ENCODE results near the gene SLC25A44. TPM values are rescaled to one million over a fixed set of nuclear protein-coding genes. Genes with fewer than 3 reads are reported as not detected.
"Not testable (repeated sequence)": the region's sequence is repeated elsewhere in the genome, so short reads cannot be mapped to it uniquely, and the experiment has no call there.

SLC25A44 gene
- total RNA-seq, 1 donor from 2014 or later, result 21.3 TPM

GRCh38 chr1:156176610-156177210 lies 17.2 kb upstream of the SLC25A44 start:
- Mint-ChIP-seq H3K27ac (ENCODE audit: unreplicated experiment) (no peak overlapping the region), H3K27me3 (ENCODE audit: low read depth, unreplicated experiment) (peaks cover 28% of the 10 kb centered on the region), H3K4me3 (ENCODE audit: unreplicated experiment) (no peak overlapping the region), H3K9me3 (ENCODE audit: unreplicated experiment) (no peaks in the 10 kb centered on the region), H3K36me3 (ENCODE audit: low read depth, unreplicated experiment) (no peaks in the 10 kb centered on the region), H3K4me1 (ENCODE audit: low read depth, unreplicated experiment) (peaks cover 2% of the 10 kb centered on the region)
- peaks cover 2% of the 10 kb centered on the region for H3K27me3 ChIP-seq (ENCODE audit: insufficient read depth, low read length)
- no peak for TF ChIP-seq EZH2 (IDR thresholded peaks at IDR 0.05; ENCODE audit: insufficient read depth, low read length)
- TF ChIP-seq, protein P1, sequence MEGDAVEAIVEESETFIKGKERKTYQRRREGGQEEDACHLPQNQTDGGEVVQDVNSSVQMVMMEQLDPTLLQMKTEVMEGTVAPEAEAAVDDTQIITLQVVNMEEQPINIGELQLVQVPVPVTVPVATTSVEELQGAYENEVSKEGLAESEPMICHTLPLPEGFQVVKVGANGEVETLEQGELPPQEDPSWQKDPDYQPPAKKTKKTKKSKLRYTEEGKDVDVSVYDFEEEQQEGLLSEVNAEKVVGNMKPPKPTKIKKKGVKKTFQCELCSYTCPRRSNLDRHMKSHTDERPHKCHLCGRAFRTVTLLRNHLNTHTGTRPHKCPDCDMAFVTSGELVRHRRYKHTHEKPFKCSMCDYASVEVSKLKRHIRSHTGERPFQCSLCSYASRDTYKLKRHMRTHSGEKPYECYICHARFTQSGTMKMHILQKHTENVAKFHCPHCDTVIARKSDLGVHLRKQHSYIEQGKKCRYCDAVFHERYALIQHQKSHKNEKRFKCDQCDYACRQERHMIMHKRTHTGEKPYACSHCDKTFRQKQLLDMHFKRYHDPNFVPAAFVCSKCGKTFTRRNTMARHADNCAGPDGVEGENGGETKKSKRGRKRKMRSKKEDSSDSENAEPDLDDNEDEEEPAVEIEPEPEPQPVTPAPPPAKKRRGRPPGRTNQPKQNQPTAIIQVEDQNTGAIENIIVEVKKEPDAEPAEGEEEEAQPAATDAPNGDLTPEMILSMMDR (IDR thresholded peaks at IDR 0.05; ENCODE audit: insufficient read depth, low read depth, low read length), result no peak
- H3K36me3 ChIP-seq (ENCODE audit: insufficient read depth, low read length), result no peaks in the 10 kb centered on the region
- H3K79me2 ChIP-seq (ENCODE audit: insufficient read depth, low read length), result no peaks in the 10 kb centered on the region
- H3K4me1 ChIP-seq (ENCODE audit: insufficient read depth, low read length), result no peaks in the 10 kb centered on the region
- no peak overlapping the region for H3K4me2 ChIP-seq (ENCODE audit: low read length)
- H3K9me3 ChIP-seq (ENCODE audit: insufficient read depth, low read depth, low read length), result no peaks in the 10 kb centered on the region
- H4K20me1 ChIP-seq (ENCODE audit: insufficient read depth, low read length), result no peaks in the 10 kb centered on the region
- H2AFZ ChIP-seq (ENCODE audit: low read depth, low read length), result no peak overlapping the region
- FAIRE-seq (no peak), DNase-seq (ENCODE audit: low read depth) (no peak)
- H3K27ac ChIP-seq (ENCODE audit: low read depth, low read length), result no peak overlapping the region
- H3K9ac ChIP-seq (ENCODE audit: low read length), result no peak overlapping the region
- H3K4me3 ChIP-seq (ENCODE audit: insufficient read depth, low read depth, low read length), result no peak overlapping the region

DNA sequence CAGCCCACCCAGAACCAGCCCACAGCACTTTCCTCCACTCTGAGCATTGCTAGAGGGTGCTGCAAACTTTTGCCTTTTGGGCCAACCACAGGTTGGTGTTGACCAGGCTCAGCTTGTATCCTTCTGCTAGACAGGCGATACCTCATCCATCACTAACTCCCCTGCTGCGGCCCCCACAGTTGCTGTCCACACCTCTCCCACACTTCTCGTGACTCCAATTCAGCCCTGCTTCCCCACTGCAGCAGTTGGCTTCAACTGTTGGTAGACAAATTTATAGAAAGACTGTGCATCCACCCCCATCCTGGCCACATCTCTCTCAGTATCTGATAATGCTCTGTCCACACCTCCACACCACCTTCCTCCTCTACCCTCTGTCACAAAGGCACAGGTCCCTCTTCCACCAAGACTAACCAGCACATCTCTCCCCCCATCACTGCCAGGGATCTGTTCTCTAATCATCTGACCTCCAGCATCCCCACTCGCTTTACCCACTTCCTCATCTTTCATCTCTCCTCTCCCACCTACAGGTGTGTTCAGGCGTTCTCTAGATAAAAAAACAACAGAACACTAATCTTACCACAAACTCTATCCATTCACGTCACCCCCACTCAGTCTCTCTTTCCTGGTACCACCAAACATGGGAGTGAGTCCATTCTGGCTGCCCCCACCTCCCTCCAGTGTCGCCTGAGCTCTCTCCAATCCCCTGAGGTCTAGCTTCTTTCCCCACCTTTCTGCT lies 15.8 kb upstream of the SLC25A44 start:
- Histone ChIP-seq H3K27me3 (ENCODE audit: insufficient read depth, low read length) (peaks cover 2% of the 10 kb centered on the region), H3K79me2 (ENCODE audit: insufficient read depth, low read length) (no peaks in the 10 kb centered on the region), H3K9me3 (ENCODE audit: insufficient read depth, low read depth, low read length) (no peaks in the 10 kb centered on the region), H3K4me1 (ENCODE audit: insufficient read depth, low read length) (no peaks in the 10 kb centered on the region), H3K27ac (ENCODE audit: low read depth, low read length) (no peak overlapping the region), H3K4me3 (ENCODE audit: insufficient read depth, low read depth, low read length) (no peak overlapping the region), H2AFZ (ENCODE audit: low read depth, low read length) (no peak overlapping the region), H4K20me1 (ENCODE audit: insufficient read depth, low read length) (no peaks in the 10 kb centered on the region), H3K9ac (ENCODE audit: low read length) (no peak overlapping the region), H3K36me3 (ENCODE audit: insufficient read depth, low read length) (no peaks in the 10 kb centered on the region), H3K4me2 (ENCODE audit: low read length) (no peak overlapping the region)
- DNase-seq (ENCODE audit: low read depth) (no peak), FAIRE-seq (no peak)
- Mint-ChIP-seq H3K9me3 (ENCODE audit: unreplicated experiment) (no peaks in the 10 kb centered on the region), H3K27ac (ENCODE audit: unreplicated experiment) (peak overlapping the region; percentile 42), H3K4me1 (ENCODE audit: low read depth, unreplicated experiment) (peaks cover 7% of the 10 kb centered on the region), H3K4me3 (ENCODE audit: unreplicated experiment) (no peak overlapping the region), H3K27me3 (ENCODE audit: low read depth, unreplicated experiment) (peaks cover 27% of the 10 kb centered on the region), H3K36me3 (ENCODE audit: low read depth, unreplicated experiment) (no peaks in the 10 kb centered on the region)
- TF ChIP-seq, protein P1 (IDR thresholded peaks at IDR 0.05; ENCODE audit: insufficient read depth, low read depth, low read length), result no peak
- TF ChIP-seq EZH2 (IDR thresholded peaks at IDR 0.05; ENCODE audit: insufficient read depth, low read length), result no peak

DNA sequence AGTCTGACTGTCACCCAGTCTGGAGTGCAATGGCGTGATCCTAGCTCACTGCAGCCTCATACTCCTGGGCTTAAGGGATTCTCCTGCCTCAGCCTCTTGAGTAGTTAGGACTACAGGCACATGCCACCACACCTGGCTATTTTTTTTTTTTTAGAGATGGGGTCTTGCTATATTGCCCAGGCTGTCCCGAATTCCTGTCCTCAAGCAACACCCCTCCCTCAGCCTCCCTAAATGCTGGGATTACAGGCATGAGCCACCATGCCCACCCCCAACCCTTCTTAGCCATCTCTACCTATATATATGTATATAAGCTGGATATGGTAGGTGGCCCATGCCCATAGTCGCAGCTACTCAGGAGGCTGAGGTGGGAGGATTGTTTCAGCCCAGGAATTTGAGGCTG lies 13.4 kb upstream of the SLC25A44 start:
- H3K9me3 ChIP-seq (ENCODE audit: insufficient read depth, low read depth, low read length), result no peaks in the 10 kb centered on the region
- DNase-seq (ENCODE audit: low read depth) (no peak), FAIRE-seq (no peak)
- H2AFZ ChIP-seq (ENCODE audit: low read depth, low read length), result no peak overlapping the region
- Mint-ChIP-seq H3K27ac (ENCODE audit: unreplicated experiment) (no peak overlapping the region), H3K36me3 (ENCODE audit: low read depth, unreplicated experiment) (no peaks in the 10 kb centered on the region), H3K4me3 (ENCODE audit: unreplicated experiment) (no peak overlapping the region), H3K4me1 (ENCODE audit: low read depth, unreplicated experiment) (peaks cover 7% of the 10 kb centered on the region), H3K27me3 (ENCODE audit: low read depth, unreplicated experiment) (peaks cover 17% of the 10 kb centered on the region), H3K9me3 (ENCODE audit: unreplicated experiment) (no peaks in the 10 kb centered on the region)
- no peaks in the 10 kb centered on the region for H3K79me2 ChIP-seq (ENCODE audit: insufficient read depth, low read length)
- TF ChIP-seq, protein P1 (IDR thresholded peaks at IDR 0.05; ENCODE audit: insufficient read depth, low read depth, low read length), result no peak
- no peaks in the 10 kb centered on the region for H3K27me3 ChIP-seq (ENCODE audit: insufficient read depth, low read length)
- no peaks in the 10 kb centered on the region for H3K36me3 ChIP-seq (ENCODE audit: insufficient read depth, low read length)
- H3K9ac ChIP-seq (ENCODE audit: low read length), result no peak overlapping the region
- no peaks in the 10 kb centered on the region for H3K4me1 ChIP-seq (ENCODE audit: insufficient read depth, low read length)
- H4K20me1 ChIP-seq (ENCODE audit: insufficient read depth, low read length), result no peaks in the 10 kb centered on the region
- no peak overlapping the region for H3K27ac ChIP-seq (ENCODE audit: low read depth, low read length)
- H3K4me3 ChIP-seq (ENCODE audit: insufficient read depth, low read depth, low read length), result no peak overlapping the region
- H3K4me2 ChIP-seq (ENCODE audit: low read length), result no peak overlapping the region

GRCh38 chr1:156181391-156181924 lies 12.4 kb upstream of the SLC25A44 start:
- not testable (repeated sequence) for H3K4me3 Mint-ChIP-seq (ENCODE audit: unreplicated experiment); H3K9me3 ChIP-seq (ENCODE audit: insufficient read depth, low read depth, low read length); DNase-seq (ENCODE audit: low read depth); H3K4me2 ChIP-seq (ENCODE audit: low read length); H3K79me2 ChIP-seq (ENCODE audit: insufficient read depth, low read length); H3K36me3 Mint-ChIP-seq (ENCODE audit: low read depth, unreplicated experiment); H2AFZ ChIP-seq (ENCODE audit: low read depth, low read length); H3K27ac ChIP-seq (ENCODE audit: low read depth, low read length); H3K27me3 ChIP-seq (ENCODE audit: insufficient read depth, low read length); H3K4me3 ChIP-seq (ENCODE audit: insufficient read depth, low read depth, low read length); H4K20me1 ChIP-seq (ENCODE audit: insufficient read depth, low read length); H3K4me1 Mint-ChIP-seq (ENCODE audit: low read depth, unreplicated experiment); H3K4me1 ChIP-seq (ENCODE audit: insufficient read depth, low read length); FAIRE-seq; H3K36me3 ChIP-seq (ENCODE audit: insufficient read depth, low read length); H3K9me3 Mint-ChIP-seq (ENCODE audit: unreplicated experiment); H3K9ac ChIP-seq (ENCODE audit: low read length)
- Mint-ChIP-seq H3K27ac (ENCODE audit: unreplicated experiment) (peak overlapping the region; percentile 72), H3K27me3 (ENCODE audit: low read depth, unreplicated experiment) (peaks cover 12% of the 10 kb centered on the region)

Data from astrocyte (in vitro differentiated cells and primary cell).